Peyer's patch (tissue), 4 donors: Measurements from ENCODE around the gene AKR1C2.

Experiments
- CTCF ChIP-seq, 6 experiments: fragments of 450-650 bp in 4 of 6; fragments of 200-600 bp in 2 of 6; sonication (generic) in 1 of 6; IDR thresholded peaks; one replicate each; pipeline ENCODE4 v1.5.1; 2017 to 2019; ENCODE audit warnings: antibody characterized with exemption in 6 of 6, mild to moderate bottlenecking in 3 of 6, moderate library complexity in 1 of 6
- POLR2A ChIP-seq, 2 donors: fragments of 450-650 bp; IDR thresholded peaks; one replicate each; pipeline ENCODE4 v1.5.1; 2017; ENCODE audit warnings: antibody characterized with exemption in 2 of 2, mild to moderate bottlenecking in 2 of 2, moderate library complexity in 2 of 2

DNA sequence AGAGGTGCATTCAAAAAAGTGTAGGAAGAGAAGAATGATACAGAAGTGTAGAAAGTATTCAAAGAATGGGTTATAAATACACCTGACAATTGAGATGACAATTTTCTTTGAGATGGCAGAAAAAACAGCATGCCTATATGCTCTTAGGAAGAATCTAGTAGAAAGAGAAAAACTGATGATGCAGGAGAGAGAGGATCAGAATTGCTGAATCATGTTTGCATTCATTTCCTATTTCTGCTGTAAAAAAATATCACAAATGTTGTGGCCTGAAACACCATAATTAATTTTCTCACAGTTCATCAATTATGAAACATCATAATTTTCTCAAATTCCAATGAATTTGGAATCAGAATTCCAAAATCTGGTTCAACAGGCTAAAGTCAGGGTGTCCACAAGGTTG, 50.3 kb downstream of the AKR1C2 start:
- TF ChIP-seq CTCF (IDR thresholded peaks at IDR 0.05) (no peak), POLR2A (IDR thresholded peaks at IDR 0.05) (no peak)
